ENCODE results near the gene PRCC. TPM values are rescaled to one million over a fixed set of nuclear protein-coding genes. Genes with fewer than 3 reads are reported as not detected.

PRCC gene
- total and polyA plus RNA-seq, 2 of the 13 experiments (the other 11 are each of a cell fraction or from before 2014, with no cell fraction given), result 24.2 to 40.5 TPM

DNA sequence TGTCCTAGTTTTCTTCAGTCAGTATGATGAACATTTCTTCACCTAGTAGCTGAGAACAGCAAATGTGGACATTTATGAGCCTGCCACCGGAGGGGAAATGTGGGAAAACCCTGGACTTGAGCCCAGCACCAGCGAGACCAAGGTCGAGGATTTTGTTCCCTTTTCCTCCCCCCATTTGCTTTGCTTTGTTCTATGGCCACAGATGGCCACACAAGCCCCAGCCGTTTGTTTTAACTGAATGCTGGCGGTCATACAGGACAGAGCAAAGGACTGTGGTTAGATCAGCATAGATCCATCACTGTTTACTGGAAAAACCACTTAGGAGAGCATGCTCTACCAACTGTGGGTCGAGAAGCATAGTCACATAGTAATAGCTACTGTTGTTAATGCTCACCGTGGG is 28.5 kb downstream of the PRCC start (continued):
- no peak for TF ChIP-seq NRL (CRISPR knock-in tag; IDR thresholded peaks at IDR 0.05; ENCODE audit: borderline replicate concordance)
- TF ChIP-seq RFX5 (IDR thresholded peaks at IDR 0.05; ENCODE audit: low read depth, low read length), result no peak
- TF ChIP-seq, protein P1, sequence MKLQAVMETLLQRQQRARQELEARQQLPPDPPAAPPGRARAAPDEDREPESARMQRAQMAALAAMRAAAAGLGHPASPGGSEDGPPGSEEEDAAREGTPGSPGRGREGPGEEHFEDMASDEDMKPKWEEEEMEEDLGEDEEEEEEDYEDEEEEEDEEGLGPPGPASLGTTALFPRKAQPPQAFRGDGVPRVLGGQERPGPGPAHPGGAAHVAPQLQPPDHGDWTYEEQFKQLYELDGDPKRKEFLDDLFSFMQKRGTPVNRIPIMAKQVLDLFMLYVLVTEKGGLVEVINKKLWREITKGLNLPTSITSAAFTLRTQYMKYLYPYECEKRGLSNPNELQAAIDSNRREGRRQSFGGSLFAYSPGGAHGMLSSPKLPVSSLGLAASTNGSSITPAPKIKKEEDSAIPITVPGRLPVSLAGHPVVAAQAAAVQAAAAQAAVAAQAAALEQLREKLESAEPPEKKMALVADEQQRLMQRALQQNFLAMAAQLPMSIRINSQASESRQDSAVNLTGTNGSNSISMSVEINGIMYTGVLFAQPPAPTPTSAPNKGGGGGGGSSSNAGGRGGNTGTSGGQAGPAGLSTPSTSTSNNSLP (IDR thresholded peaks at IDR 0.05; ENCODE audit: low read depth, low read length), result 0 out of 2 replicates have a peak, but pooled peaks have one; percentile 22
- TF ChIP-seq NAIF1 (CRISPR knock-in tag; IDR thresholded peaks at IDR 0.05; ENCODE audit: borderline replicate concordance), result no peak
- TF ChIP-seq ZNF138 (CRISPR knock-in tag; IDR thresholded peaks at IDR 0.05; ENCODE audit: low read depth), result no peak
- no peak for TF ChIP-seq TBP (CRISPR knock-in tag; IDR thresholded peaks at IDR 0.05)
- no peak for TF ChIP-seq BORCS8-MEF2B (CRISPR knock-in tag; IDR thresholded peaks at IDR 0.05)
- no peak for TF ChIP-seq ZNF720 (CRISPR knock-in tag; IDR thresholded peaks at IDR 0.05)
- TF ChIP-seq, protein P2, sequence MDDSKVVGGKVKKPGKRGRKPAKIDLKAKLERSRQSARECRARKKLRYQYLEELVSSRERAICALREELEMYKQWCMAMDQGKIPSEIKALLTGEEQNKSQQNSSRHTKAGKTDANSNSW (CRISPR knock-in tag; IDR thresholded peaks at IDR 0.05; ENCODE audit: borderline replicate concordance), result no peak
- peak; percentile 64; the same call in 1 of the 2 replicates for TF ChIP-seq KDM1A (CRISPR knock-in tag; IDR thresholded peaks at IDR 0.05)
- no peak for TF ChIP-seq ZSCAN25 (CRISPR knock-in tag; IDR thresholded peaks at IDR 0.05)
- TF ChIP-seq ZNF570 (CRISPR knock-in tag; IDR thresholded peaks at IDR 0.05; ENCODE audit: borderline replicate concordance), result no peak
- TF ChIP-seq, protein P3, sequence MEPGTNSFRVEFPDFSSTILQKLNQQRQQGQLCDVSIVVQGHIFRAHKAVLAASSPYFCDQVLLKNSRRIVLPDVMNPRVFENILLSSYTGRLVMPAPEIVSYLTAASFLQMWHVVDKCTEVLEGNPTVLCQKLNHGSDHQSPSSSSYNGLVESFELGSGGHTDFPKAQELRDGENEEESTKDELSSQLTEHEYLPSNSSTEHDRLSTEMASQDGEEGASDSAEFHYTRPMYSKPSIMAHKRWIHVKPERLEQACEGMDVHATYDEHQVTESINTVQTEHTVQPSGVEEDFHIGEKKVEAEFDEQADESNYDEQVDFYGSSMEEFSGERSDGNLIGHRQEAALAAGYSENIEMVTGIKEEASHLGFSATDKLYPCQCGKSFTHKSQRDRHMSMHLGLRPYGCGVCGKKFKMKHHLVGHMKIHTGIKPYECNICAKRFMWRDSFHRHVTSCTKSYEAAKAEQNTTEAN (CRISPR knock-in tag; conservative IDR thresholded peaks at IDR 0.05), result no peak
- TF ChIP-seq, protein P4, sequence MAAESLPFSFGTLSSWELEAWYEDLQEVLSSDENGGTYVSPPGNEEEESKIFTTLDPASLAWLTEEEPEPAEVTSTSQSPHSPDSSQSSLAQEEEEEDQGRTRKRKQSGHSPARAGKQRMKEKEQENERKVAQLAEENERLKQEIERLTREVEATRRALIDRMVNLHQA (CRISPR knock-in tag; IDR thresholded peaks at IDR 0.05), result no peak
- peak; percentile 57; the same call in 1 of the 2 replicates for TF ChIP-seq CREM (IDR thresholded peaks at IDR 0.05)
- no peak for TF ChIP-seq CREM (CRISPR knock-in tag; IDR thresholded peaks at IDR 0.05)
- TF ChIP-seq, protein P5, sequence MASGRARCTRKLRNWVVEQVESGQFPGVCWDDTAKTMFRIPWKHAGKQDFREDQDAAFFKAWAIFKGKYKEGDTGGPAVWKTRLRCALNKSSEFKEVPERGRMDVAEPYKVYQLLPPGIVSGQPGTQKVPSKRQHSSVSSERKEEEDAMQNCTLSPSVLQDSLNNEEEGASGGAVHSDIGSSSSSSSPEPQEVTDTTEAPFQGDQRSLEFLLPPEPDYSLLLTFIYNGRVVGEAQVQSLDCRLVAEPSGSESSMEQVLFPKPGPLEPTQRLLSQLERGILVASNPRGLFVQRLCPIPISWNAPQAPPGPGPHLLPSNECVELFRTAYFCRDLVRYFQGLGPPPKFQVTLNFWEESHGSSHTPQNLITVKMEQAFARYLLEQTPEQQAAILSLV (CRISPR knock-in tag; IDR thresholded peaks at IDR 0.05; ENCODE audit: borderline replicate concordance), result no peak
- TF ChIP-seq SUZ12 (IDR thresholded peaks at IDR 0.05; ENCODE audit: low read depth, low read length), result no peak
- no peak for TF ChIP-seq GATA4 (IDR thresholded peaks at IDR 0.05; ENCODE audit: borderline replicate concordance, low read depth)
- TF ChIP-seq PHF8 (CRISPR knock-in tag; IDR thresholded peaks at IDR 0.05), result no peak
- TF ChIP-seq, protein P6, sequence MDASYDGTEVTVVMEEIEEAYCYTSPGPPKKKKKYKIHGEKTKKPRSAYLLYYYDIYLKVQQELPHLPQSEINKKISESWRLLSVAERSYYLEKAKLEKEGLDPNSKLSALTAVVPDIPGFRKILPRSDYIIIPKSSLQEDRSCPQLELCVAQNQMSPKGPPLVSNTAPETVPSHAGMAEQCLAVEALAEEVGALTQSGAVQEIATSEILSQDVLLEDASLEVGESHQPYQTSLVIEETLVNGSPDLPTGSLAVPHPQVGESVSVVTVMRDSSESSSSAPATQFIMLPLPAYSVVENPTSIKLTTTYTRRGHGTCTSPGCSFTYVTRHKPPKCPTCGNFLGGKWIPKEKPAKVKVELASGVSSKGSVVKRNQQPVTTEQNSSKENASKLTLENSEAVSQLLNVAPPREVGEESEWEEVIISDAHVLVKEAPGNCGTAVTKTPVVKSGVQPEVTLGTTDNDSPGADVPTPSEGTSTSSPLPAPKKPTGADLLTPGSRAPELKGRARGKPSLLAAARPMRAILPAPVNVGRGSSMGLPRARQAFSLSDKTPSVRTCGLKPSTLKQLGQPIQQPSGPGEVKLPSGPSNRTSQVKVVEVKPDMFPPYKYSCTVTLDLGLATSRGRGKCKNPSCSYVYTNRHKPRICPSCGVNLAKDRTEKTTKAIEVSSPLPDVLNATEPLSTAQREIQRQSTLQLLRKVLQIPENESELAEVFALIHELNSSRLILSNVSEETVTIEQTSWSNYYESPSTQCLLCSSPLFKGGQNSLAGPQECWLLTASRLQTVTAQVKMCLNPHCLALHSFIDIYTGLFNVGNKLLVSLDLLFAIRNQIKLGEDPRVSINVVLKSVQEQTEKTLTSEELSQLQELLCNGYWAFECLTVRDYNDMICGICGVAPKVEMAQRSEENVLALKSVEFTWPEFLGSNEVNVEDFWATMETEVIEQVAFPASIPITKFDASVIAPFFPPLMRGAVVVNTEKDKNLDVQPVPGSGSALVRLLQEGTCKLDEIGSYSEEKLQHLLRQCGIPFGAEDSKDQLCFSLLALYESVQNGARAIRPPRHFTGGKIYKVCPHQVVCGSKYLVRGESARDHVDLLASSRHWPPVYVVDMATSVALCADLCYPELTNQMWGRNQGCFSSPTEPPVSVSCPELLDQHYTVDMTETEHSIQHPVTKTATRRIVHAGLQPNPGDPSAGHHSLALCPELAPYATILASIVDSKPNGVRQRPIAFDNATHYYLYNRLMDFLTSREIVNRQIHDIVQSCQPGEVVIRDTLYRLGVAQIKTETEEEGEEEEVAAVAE (CRISPR knock-in tag; IDR thresholded peaks at IDR 0.05; ENCODE audit: borderline replicate concordance), result no peak
- no peak for TF ChIP-seq JUN (CRISPR knock-in tag; IDR thresholded peaks at IDR 0.05)
- no peak for TF ChIP-seq IRX3 (CRISPR knock-in tag; IDR thresholded peaks at IDR 0.05; ENCODE audit: borderline replicate concordance, low read depth)
- no peak for TF ChIP-seq ZNF546 (CRISPR knock-in tag; conservative IDR thresholded peaks at IDR 0.05)
